ENCODE results near the gene XXYLT1. TPM values are rescaled to one million over a fixed set of nuclear protein-coding genes. Genes with fewer than 3 reads are reported as not detected.

XXYLT1 gene
- total RNA-seq, 4 donors from 2014 or later = 9.8 to 14.6 (median 13.9) TPM

- DNase-seq = peak; percentile 0 to 2
- H3K27ac ChIP-seq = no peak overlapping the region
These were observed 184.1 kb downstream of the XXYLT1 start for GRCh38 chr3:195086885-195087284.

GRCh38 chr3:195086341-195086740, 184.6 kb downstream of the XXYLT1 start:
- 99 to 100% methylated on average over 4 of the region's 4 CpGs for WGBS, 2 donors
- DNase-seq = peak in 1 of 2 donors; percentile 1
- intact Hi-C loops (cut with DNase I) = no loop called here

More at GRCh38 chr3:195086885-195087284, 184.1 kb downstream of the XXYLT1 start:
- H3K4me1 ChIP-seq = peaks cover 12 to 25% of the 10 kb centered on the region in 2 donors
- no peak for TF ChIP-seq CTCF (IDR thresholded peaks at IDR 0.05)
- TF ChIP-seq POLR2A (IDR thresholded peaks at IDR 0.05) = no peak
- intact Hi-C loops (cut with DNase I) = no loop called here
- WGBS, 2 donors = 90 to 91% methylated on average over 11 of the region's 13 CpGs
- no peaks in the 10 kb centered on the region for H3K27me3 ChIP-seq
- H3K4me3 ChIP-seq (replicated peaks in 1 of 3) = no peak overlapping the region
- no peaks in the 10 kb centered on the region for H3K9me3 ChIP-seq
- H3K36me3 ChIP-seq = no peaks in the 10 kb centered on the region

DNA sequence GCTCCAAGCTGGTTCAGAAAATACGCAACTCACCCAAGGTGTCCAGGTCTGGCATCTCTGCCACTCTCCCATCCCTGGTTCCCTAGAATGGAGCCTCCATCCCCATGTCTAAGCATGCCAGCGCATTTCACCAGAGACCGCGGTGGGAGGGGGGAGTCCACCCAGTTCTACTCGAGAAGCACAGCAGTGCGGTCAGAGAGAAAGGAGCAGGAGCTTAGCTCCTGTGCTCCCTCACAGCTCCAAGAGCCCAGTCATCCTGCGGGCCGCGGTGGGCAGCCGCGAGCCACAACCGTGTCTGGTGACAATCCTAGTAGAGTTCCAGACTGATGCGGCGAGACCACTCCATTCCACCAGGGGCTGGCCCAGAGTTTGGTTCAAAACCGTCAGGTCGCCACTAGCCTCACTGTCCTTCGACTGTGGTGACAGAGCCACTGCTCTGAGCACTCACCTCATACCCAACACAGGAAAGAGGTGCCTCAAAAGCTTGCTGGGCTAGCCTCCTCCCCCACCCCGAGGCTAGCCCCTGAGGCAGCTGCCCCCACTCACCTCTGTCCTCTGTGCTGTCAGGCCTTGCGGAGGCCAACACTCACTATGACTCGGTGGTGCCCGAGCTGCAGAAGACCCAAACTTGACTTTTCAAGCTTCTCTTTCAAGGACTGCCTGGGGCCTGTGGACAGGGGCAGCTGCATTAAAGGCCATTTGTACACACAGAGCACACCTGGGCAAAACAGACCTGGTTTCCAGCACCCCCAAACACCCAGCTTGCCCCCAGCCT, 185.4 kb downstream of the XXYLT1 start:
- peak; percentile 0 to 2 for DNase-seq
- WGBS, 2 donors = 91 to 92% methylated on average over 15 to 21 of the region's 21 CpGs

More at GRCh38 chr3:195086341-195086740, 184.6 kb downstream of the XXYLT1 start:
- TF ChIP-seq POLR2A (IDR thresholded peaks at IDR 0.05) (no peak), CTCF (IDR thresholded peaks at IDR 0.05) (no peak)
- no peaks in the 10 kb centered on the region for H3K9me3 ChIP-seq
- H3K27me3 ChIP-seq = no peaks in the 10 kb centered on the region
- no peaks in the 10 kb centered on the region for H3K36me3 ChIP-seq
- H3K4me1 ChIP-seq = peaks cover 17 to 30% of the 10 kb centered on the region in 2 donors
- no peak overlapping the region for H3K27ac ChIP-seq
- H3K4me3 ChIP-seq (replicated peaks in 1 of 3) = no peak overlapping the region

GRCh38 chr3:195084746-195085145, 186.2 kb downstream of the XXYLT1 start:
- intact Hi-C loops (cut with DNase I) = no loop called here
- Histone ChIP-seq H3K27me3 (no peaks in the 10 kb centered on the region), H3K9me3 (no peaks in the 10 kb centered on the region), H3K36me3 (no peaks in the 10 kb centered on the region), H3K4me3 (replicated peaks in 1 of 3) (no peak overlapping the region), H3K27ac (no peak overlapping the region), H3K4me1 (peaks cover 33 to 46% of the 10 kb centered on the region in 2 donors)
- WGBS, 2 donors = 89 to 90% methylated on average over 5 of the region's 5 CpGs
- no peak for DNase-seq
- TF ChIP-seq POLR2A (IDR thresholded peaks at IDR 0.05) = no peak
- TF ChIP-seq CTCF (IDR thresholded peaks at IDR 0.05) = no peak

More for the DNA sequence above, 185.4 kb downstream of the XXYLT1 start:
- Histone ChIP-seq H3K27ac (no peak overlapping the region), H3K9me3 (no peaks in the 10 kb centered on the region), H3K27me3 (no peaks in the 10 kb centered on the region), H3K36me3 (no peaks in the 10 kb centered on the region), H3K4me3 (replicated peaks in 1 of 3) (no peak overlapping the region), H3K4me1 (peaks cover 25 to 38% of the 10 kb centered on the region in 2 donors)
- intact Hi-C loops (cut with DNase I) = no loop called here
- no peak for TF ChIP-seq POLR2A (IDR thresholded peaks at IDR 0.05)
- TF ChIP-seq CTCF (IDR thresholded peaks at IDR 0.05) = no peak

DNA sequence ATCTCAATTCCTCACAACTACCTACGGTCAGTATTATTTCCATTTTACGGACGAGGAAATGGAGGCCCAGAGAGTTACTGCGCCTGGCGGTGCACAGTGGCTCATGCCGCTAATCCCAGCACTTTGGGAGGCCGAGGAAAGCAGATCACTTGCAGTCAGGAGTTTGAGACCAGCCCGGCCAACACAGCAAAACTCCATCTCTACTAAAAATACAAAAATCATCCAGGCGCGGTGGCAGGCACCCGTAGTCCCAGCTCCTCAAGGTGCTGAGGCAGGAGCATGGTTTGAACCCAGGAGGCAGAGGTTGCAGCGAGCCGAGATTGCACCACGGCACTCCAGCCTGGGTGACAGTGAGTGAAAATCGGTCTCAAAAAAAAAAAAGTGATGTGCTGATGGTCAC, 187.3 kb downstream of the XXYLT1 start:
- H3K36me3 ChIP-seq = no peaks in the 10 kb centered on the region
- peaks cover 34 to 50% of the 10 kb centered on the region in 2 donors for H3K4me1 ChIP-seq
- no peak for DNase-seq
- H3K4me3 ChIP-seq (replicated peaks in 1 of 3) = no peak overlapping the region
- 85 to 87% methylated on average over 15 of the region's 15 CpGs for whole genome bisulfite sequencing, 2 donors
- H3K9me3 ChIP-seq = no peaks in the 10 kb centered on the region
- no peak overlapping the region for H3K27ac ChIP-seq
- intact Hi-C loops (cut with DNase I) = no loop called here
- TF ChIP-seq POLR2A (IDR thresholded peaks at IDR 0.05) (no peak), CTCF (IDR thresholded peaks at IDR 0.05) (no peak)
- H3K27me3 ChIP-seq = no peaks in the 10 kb centered on the region
